Neural progenitor cell (in vitro differentiated cells): ENCODE data around the gene ZNF581. TPM values are rescaled to one million over a fixed set of nuclear protein-coding genes. Genes with fewer than 3 reads are reported as not detected.

ENCODE experiments used
- DNase-seq: peaks from one replicate; pipeline ENCODE4 v3.0.0-alpha.2; 2016; ENCODE audit warnings: low spot score
- H2AFZ ChIP-seq: fragments of 200-600 bp; sonication (generic); replicated peaks from 2 replicates; pipeline ENCODE4 v1.6.1; 2016; ENCODE audit warnings: antibody characterized with exemption
- H3F3A ChIP-seq: fragments of 200-600 bp; sonication (generic); 2 replicates; pipeline ENCODE4 v1.6.1; 2016; ENCODE audit warnings: antibody characterized with exemption, low read depth
- H3K27ac ChIP-seq: fragments of 200-600 bp; sonication (generic); 2 replicates; pipeline ENCODE4 v1.5.1; 2016; ENCODE audit warnings: mild to moderate bottlenecking
- H3K27me3 ChIP-seq: fragments of 200-600 bp; sonication (generic); 2 replicates; pipeline ENCODE4 v1.6.1; 2016; ENCODE audit warnings: mild to moderate bottlenecking, moderate library complexity
- H3K36me3 ChIP-seq: fragments of 200-600 bp; sonication (generic); 2 replicates; pipeline ENCODE4 v1.5.1; 2016
- H3K4me1 ChIP-seq: fragments of 200-600 bp; sonication (generic); 2 replicates; pipeline ENCODE4 v1.6.1; 2016; ENCODE audit warnings: mixed run types
- H3K4me2 ChIP-seq: fragments of 200-600 bp; sonication (generic); 2 replicates; pipeline ENCODE4 v1.6.1; 2016
- H3K4me3 ChIP-seq: fragments of 200-600 bp; sonication (generic); 2 replicates; pipeline ENCODE4 v1.5.1; 2016
- H3K79me2 ChIP-seq: fragments of 200-600 bp; sonication (generic); 2 replicates; pipeline ENCODE4 v1.6.1; 2016; ENCODE audit warnings: low read depth
- H3K9ac ChIP-seq: fragments of 200-600 bp; sonication (generic); 2 replicates; pipeline ENCODE4 v1.6.1; 2016
- H3K9me3 ChIP-seq: fragments of 200-600 bp; sonication (generic); 2 replicates; pipeline ENCODE4 v1.5.1; 2016; ENCODE audit warnings: low read depth
- H4K20me1 ChIP-seq: fragments of 200-600 bp; sonication (generic); 2 replicates; pipeline ENCODE4 v1.6.1; 2016; ENCODE audit warnings: low read depth
- H3K27ac Mint-ChIP-seq: 3 replicates; pipeline ENCODE4 v1.8.0; 2021; ENCODE audit warnings: mixed read lengths
- H3K27me3 Mint-ChIP-seq: 2 replicates; pipeline ENCODE4 v1.8.0; 2022; ENCODE audit warnings: low read depth, mild to moderate bottlenecking, inconsistent platforms, moderate library complexity, mixed read lengths; ENCODE audit not compliant: insufficient read depth
- H3K36me3 Mint-ChIP-seq: 3 replicates; pipeline ENCODE4 v1.8.0; 2021; ENCODE audit warnings: mixed read lengths
- H3K4me1 Mint-ChIP-seq: 3 replicates; pipeline ENCODE4 v1.8.0; 2021; ENCODE audit warnings: mixed read lengths
- H3K4me3 Mint-ChIP-seq: 3 replicates; pipeline ENCODE4 v1.8.0; 2021; ENCODE audit warnings: mild to moderate bottlenecking, moderate library complexity, mixed read lengths
- H3K9me3 Mint-ChIP-seq: 3 replicates; pipeline ENCODE4 v1.8.0; 2020; ENCODE audit warnings: mixed read lengths
- EZH2 ChIP-seq: fragments of 200-600 bp; sonication (generic); IDR thresholded peaks from 2 replicates; pipeline ENCODE4 v1.6.1; 2017; ENCODE audit warnings: antibody characterized with exemption, mild to moderate bottlenecking, moderate library complexity
- EZH2phosphoT487 ChIP-seq: fragments of 200-600 bp; sonication (generic); IDR thresholded peaks from 2 replicates; pipeline ENCODE4 v1.6.1; 2017; ENCODE audit warnings: antibody characterized with exemption
- total RNA-seq: library from RNA; depleted of rRNA; stranded (reverse); fragments of >200 nt; gene quantifications from 2 replicates; pipeline ENCODE4 v1.2.3, GENCODE V29; 2015; ENCODE audit warnings: low replicate concordance
- TF ChIP-seq, protein P1 (sequence below): fragments of 200-600 bp; sonication (generic); IDR thresholded peaks from 2 replicates; pipeline ENCODE4 v1.5.1; 2017; ENCODE audit warnings: antibody characterized with exemption, mild to moderate bottlenecking

Gene ZNF581
- total RNA-seq, 1 donor from 2014 or later = 12.2 TPM

DNA sequence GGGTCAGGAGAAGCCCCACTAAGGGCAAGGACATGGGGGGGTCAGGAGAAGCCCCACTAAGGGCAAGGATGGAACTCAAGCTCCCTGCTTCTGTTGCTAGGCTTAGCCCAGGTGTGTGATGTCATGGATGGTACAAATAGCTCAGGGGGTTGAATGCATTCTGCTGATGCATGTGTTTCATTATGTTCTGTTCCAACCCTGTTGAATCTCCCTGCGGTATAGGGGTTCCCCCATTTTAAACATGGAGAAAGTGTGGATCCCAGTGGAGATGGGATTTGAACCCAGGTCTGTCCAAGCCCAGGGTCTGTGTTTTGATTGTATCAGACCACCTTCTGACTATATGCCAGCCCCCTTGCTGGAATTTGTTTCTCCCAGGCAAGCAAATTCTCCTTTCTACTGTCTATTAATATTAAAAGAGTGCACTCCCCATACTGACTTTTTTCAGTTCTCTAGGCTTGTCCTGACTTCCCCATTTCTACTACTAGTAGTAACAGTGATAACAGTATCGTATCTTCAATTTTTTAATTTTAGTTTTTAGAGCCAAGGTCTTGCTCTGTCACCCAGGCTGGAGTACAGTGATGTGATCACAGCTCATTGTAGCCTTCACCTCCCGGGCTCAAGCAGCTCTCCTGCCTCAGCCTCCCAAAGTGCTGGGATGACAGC is 31.3 kb upstream of the ZNF581 start:
- H3K4me3 Mint-ChIP-seq = no peak overlapping the region
- H3K27ac Mint-ChIP-seq = no peak overlapping the region
- DNase-seq = no peak
- H3K9me3 Mint-ChIP-seq = no peaks in the 10 kb centered on the region
- H3K27me3 ChIP-seq = no peaks in the 10 kb centered on the region
- no peaks in the 10 kb centered on the region for H3F3A ChIP-seq
- TF ChIP-seq EZH2 = no peak
- TF ChIP-seq, protein P1, sequence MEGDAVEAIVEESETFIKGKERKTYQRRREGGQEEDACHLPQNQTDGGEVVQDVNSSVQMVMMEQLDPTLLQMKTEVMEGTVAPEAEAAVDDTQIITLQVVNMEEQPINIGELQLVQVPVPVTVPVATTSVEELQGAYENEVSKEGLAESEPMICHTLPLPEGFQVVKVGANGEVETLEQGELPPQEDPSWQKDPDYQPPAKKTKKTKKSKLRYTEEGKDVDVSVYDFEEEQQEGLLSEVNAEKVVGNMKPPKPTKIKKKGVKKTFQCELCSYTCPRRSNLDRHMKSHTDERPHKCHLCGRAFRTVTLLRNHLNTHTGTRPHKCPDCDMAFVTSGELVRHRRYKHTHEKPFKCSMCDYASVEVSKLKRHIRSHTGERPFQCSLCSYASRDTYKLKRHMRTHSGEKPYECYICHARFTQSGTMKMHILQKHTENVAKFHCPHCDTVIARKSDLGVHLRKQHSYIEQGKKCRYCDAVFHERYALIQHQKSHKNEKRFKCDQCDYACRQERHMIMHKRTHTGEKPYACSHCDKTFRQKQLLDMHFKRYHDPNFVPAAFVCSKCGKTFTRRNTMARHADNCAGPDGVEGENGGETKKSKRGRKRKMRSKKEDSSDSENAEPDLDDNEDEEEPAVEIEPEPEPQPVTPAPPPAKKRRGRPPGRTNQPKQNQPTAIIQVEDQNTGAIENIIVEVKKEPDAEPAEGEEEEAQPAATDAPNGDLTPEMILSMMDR = no peak
- TF ChIP-seq EZH2phosphoT487 = no peak
- H3K27ac ChIP-seq = no peak overlapping the region
- H3K9me3 ChIP-seq = no peaks in the 10 kb centered on the region
- H3K4me1 Mint-ChIP-seq = peaks cover 17% of the 10 kb centered on the region
- H3K9ac ChIP-seq = no peak overlapping the region
- no peaks in the 10 kb centered on the region for H3K4me1 ChIP-seq
- H3K4me3 ChIP-seq = no peak overlapping the region
- peaks cover 56% of the 10 kb centered on the region for H4K20me1 ChIP-seq
- H3K27me3 Mint-ChIP-seq = peaks cover 2% of the 10 kb centered on the region
- peaks cover 37% of the 10 kb centered on the region for H3K79me2 ChIP-seq
- no peak overlapping the region for H3K4me2 ChIP-seq
- peaks cover 20% of the 10 kb centered on the region for H3K36me3 Mint-ChIP-seq
- H2AFZ ChIP-seq = no peak overlapping the region
- no peaks in the 10 kb centered on the region for H3K36me3 ChIP-seq

DNA sequence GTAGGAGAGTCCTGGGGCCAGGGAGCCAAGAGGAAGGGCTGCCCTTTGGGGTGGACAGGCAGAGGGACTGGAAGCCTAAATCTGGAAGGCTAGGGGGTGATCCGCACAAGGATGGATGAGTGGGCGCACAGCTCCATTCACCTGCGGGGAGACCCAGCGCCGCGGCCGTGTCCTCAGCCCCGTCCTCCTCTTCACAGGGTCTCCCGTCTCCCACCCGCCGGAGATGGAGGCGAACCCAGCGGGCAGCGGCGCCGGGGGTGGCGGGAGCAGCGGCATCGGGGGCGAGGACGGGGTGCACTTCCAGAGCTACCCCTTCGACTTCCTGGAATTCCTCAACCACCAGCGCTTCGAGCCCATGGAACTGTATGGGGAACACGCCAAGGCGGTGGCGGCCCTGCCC is 30.1 kb upstream of the ZNF581 start:
- H3K4me2 ChIP-seq = no peak overlapping the region
- Mint-ChIP-seq H3K4me3 (no peak overlapping the region), H3K27me3 (peaks cover 6% of the 10 kb centered on the region), H3K4me1 (peaks cover 15% of the 10 kb centered on the region), H3K36me3 (peaks cover 24% of the 10 kb centered on the region), H3K27ac (no peak overlapping the region), H3K9me3 (no peaks in the 10 kb centered on the region)
- no peaks in the 10 kb centered on the region for H3F3A ChIP-seq
- no peak overlapping the region for H3K4me3 ChIP-seq
- no peaks in the 10 kb centered on the region for H3K9me3 ChIP-seq
- no peak overlapping the region for H2AFZ ChIP-seq
- no peaks in the 10 kb centered on the region for H3K27me3 ChIP-seq
- DNase-seq = no peak
- H3K36me3 ChIP-seq = no peaks in the 10 kb centered on the region
- no peaks in the 10 kb centered on the region for H3K4me1 ChIP-seq
- H3K9ac ChIP-seq = no peak overlapping the region
- no peak overlapping the region for H3K27ac ChIP-seq
- peaks cover 45% of the 10 kb centered on the region for H4K20me1 ChIP-seq
- TF ChIP-seq EZH2phosphoT487 = no peak
- TF ChIP-seq EZH2 = no peak
- H3K79me2 ChIP-seq = peaks cover 26% of the 10 kb centered on the region

DNA sequence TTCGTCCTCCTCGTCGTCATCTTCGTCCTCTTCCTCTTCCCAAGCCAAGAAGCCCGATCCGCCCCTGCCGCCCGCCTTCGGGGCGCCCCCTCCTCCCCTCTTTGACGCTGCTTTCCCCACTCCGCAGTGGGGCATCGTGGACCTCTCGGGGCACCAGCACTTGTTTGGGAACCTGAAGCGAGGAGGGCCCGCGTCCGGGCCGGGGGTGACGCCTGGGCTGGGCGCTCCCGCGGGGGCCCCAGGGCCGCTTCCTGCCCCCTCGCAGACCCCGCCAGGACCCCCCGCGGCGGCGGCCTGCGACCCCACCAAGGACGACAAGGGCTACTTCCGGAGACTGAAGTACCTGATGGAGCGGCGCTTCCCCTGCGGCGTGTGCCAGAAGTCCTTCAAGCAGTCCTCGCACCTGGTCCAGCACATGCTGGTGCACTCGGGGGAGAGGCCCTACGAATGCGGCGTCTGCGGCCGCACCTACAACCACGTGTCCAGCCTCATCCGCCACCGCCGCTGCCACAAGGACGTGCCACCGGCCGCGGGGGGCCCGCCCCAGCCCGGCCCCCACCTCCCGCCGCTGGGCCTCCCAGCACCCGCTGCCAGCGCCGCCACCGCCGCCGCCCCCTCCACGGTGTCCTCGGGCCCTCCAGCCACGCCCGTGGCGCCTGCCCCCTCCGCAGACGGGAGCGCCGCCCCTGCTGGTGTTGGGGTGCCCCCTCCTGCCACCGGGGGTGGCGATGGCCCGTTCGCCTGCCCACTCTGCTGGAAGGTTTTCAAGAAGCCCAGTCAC is 29.3 kb upstream of the ZNF581 start:
- no peaks in the 10 kb centered on the region for H3K27me3 ChIP-seq
- no peak overlapping the region for H3K27ac ChIP-seq
- no peak overlapping the region for H3K4me2 ChIP-seq
- Mint-ChIP-seq H3K4me1 (peaks cover 14% of the 10 kb centered on the region), H3K27ac (no peak overlapping the region), H3K4me3 (no peak overlapping the region), H3K9me3 (no peaks in the 10 kb centered on the region), H3K27me3 (peaks cover 6% of the 10 kb centered on the region), H3K36me3 (peaks cover 25% of the 10 kb centered on the region)
- peaks cover 38% of the 10 kb centered on the region for H4K20me1 ChIP-seq
- no peaks in the 10 kb centered on the region for H3K9me3 ChIP-seq
- H3K4me1 ChIP-seq = no peaks in the 10 kb centered on the region
- H3K79me2 ChIP-seq = peaks cover 19% of the 10 kb centered on the region
- no peaks in the 10 kb centered on the region for H3K36me3 ChIP-seq
- DNase-seq = no peak
- no peak overlapping the region for H2AFZ ChIP-seq
- no peak overlapping the region for H3K9ac ChIP-seq
- H3K4me3 ChIP-seq = no peak overlapping the region
- TF ChIP-seq, protein P1 = no peak
- TF ChIP-seq EZH2 (no peak), EZH2phosphoT487 (no peak)
- H3F3A ChIP-seq = no peaks in the 10 kb centered on the region
